Body of pancreas (tissue), 4 donors: ENCODE measurements around the gene PRKRIP1.

ENCODE experiments used
- CTCF ChIP-seq, 7 experiments: fragments of 450-650 bp in 4 of 7; fragments of 200-600 bp in 3 of 7; sonication (generic) in 3 of 7; IDR thresholded peaks; one replicate each; pipeline ENCODE4 v1.5.1; 2016 to 2019; ENCODE audit warnings: antibody characterized with exemption in 7 of 7
- POLR2A ChIP-seq, 3 donors: fragments of 450-650 bp; IDR thresholded peaks; one replicate each; pipeline ENCODE4 v1.6.1; 2016; ENCODE audit warnings: antibody characterized with exemption in 3 of 3, mild to moderate bottlenecking in 2 of 3

DNA sequence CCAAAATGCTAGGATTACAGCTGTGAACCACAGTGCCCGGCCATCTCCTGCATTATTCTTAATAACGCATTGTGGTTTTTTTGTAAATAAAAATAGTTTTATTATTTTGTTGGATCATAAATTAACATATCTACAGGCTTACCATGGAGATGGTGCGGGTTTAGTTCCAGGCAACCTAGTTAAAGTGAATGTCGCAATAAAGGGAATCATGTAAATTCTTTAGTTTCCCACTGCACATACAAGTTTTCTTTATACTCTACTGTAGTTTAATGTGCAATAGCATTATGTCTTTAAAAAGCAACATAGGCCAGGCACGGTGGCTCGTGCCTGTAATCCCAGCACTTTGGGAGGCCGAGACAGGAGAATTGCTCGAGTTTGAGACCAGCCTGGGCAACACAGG, 2.4 kb downstream of the PRKRIP1 start:
- TF ChIP-seq POLR2A (IDR thresholded peaks at IDR 0.05) (no peak), CTCF (IDR thresholded peaks at IDR 0.05) (no peak)
